NT2/D1 (cell line): ENCODE results near the gene CD14.

ENCODE experiments used
- SUZ12 ChIP-seq: IDR thresholded peaks from 2 replicates; pipeline ENCODE4 v1.6.1; 2011; ENCODE audit not compliant: insufficient read length, insufficient read depth; ENCODE audit errors: extremely low read depth
- YY1 ChIP-seq: IDR thresholded peaks from 2 replicates; pipeline ENCODE4 v1.6.1; 2011; ENCODE audit not compliant: insufficient read length, insufficient read depth
- ZNF274 ChIP-seq: IDR thresholded peaks from 2 replicates; pipeline ENCODE4 v1.6.1; 2011; ENCODE audit warnings: mild to moderate bottlenecking, low read depth, low read length

DNA sequence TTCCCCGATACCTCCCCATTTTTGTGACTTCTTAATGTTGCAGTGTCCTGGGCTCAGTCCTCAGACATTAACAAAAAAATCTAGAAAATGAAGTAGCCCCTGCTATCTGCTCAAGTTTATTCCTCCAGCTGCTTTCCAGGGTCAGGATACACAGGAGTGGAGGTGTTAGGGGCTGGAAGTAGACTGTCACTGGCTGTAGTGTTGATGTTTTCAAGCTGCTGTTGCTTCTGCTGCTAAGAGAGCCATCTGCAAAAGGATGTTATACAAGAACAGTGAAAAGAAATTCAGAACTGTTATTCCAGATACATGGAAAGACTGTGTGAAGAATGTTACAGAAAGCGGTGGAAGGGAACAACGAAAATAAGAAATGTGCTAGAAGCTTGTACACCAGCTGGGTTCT, 10.7 kb downstream of the CD14 start:
- TF ChIP-seq ZNF274 = no peak
- TF ChIP-seq YY1 = no peak
- TF ChIP-seq SUZ12 = no peak
